ENCODE data around the gene WBP2. TPM values are rescaled to one million over a fixed set of nuclear protein-coding genes. Genes with fewer than 3 reads are reported as not detected.

Gene WBP2
- polyA plus RNA-seq, 1 donor from 2014 or later, result 21.7 TPM

- Histone ChIP-seq H3K9me3 (ENCODE audit: low read length) (no peaks in the 10 kb centered on the region), H3K27ac (ENCODE audit: low read length) (no peak overlapping the region), H3K27me3 (ENCODE audit: insufficient read depth, low read depth, low read length) (no peaks in the 10 kb centered on the region), H3F3A (ENCODE audit: insufficient read depth, low read length, poor library complexity, severe bottlenecking) (no peaks in the 10 kb centered on the region), H2AFZ (ENCODE audit: low read depth, low read length) (no peak overlapping the region), H3K4me3 (ENCODE audit: low read length) (no peak overlapping the region), H3K36me3 (ENCODE audit: insufficient read depth, low read length) (no peaks in the 10 kb centered on the region), H3K4me2 (ENCODE audit: low read length) (no peak overlapping the region), H3K79me2 (replicated peaks; ENCODE audit: insufficient read depth, low read length) (no peaks in the 10 kb centered on the region), H3K9me2 (ENCODE audit: insufficient read depth, low read length) (no peaks in the 10 kb centered on the region), H3K9ac (ENCODE audit: low read length) (no peak overlapping the region), H4K20me1 (ENCODE audit: insufficient read depth) (no peaks in the 10 kb centered on the region)
- TF ChIP-seq CTCF (IDR thresholded peaks at IDR 0.05; ENCODE audit: poor library complexity, severe bottlenecking) (no peak), POLR2AphosphoS5 (IDR thresholded peaks at IDR 0.05) (no peak), MXI1 (conservative IDR thresholded peaks at IDR 0.05; ENCODE audit: poor library complexity, severe bottlenecking) (no peak), SMC3 (conservative IDR thresholded peaks at IDR 0.05; ENCODE audit: poor library complexity) (no peak), TAF1 (IDR thresholded peaks at IDR 0.05; ENCODE audit: low read depth) (no peak), RAD21 (conservative IDR thresholded peaks at IDR 0.05) (no peak), EZH2 (IDR thresholded peaks at IDR 0.05; ENCODE audit: borderline replicate concordance, insufficient read depth, low read length, poor library complexity, severe bottlenecking) (no peak), EP300 (conservative IDR thresholded peaks at IDR 0.05; ENCODE audit: poor library complexity, severe bottlenecking) (no peak)
- TF ChIP-seq, protein P1, sequence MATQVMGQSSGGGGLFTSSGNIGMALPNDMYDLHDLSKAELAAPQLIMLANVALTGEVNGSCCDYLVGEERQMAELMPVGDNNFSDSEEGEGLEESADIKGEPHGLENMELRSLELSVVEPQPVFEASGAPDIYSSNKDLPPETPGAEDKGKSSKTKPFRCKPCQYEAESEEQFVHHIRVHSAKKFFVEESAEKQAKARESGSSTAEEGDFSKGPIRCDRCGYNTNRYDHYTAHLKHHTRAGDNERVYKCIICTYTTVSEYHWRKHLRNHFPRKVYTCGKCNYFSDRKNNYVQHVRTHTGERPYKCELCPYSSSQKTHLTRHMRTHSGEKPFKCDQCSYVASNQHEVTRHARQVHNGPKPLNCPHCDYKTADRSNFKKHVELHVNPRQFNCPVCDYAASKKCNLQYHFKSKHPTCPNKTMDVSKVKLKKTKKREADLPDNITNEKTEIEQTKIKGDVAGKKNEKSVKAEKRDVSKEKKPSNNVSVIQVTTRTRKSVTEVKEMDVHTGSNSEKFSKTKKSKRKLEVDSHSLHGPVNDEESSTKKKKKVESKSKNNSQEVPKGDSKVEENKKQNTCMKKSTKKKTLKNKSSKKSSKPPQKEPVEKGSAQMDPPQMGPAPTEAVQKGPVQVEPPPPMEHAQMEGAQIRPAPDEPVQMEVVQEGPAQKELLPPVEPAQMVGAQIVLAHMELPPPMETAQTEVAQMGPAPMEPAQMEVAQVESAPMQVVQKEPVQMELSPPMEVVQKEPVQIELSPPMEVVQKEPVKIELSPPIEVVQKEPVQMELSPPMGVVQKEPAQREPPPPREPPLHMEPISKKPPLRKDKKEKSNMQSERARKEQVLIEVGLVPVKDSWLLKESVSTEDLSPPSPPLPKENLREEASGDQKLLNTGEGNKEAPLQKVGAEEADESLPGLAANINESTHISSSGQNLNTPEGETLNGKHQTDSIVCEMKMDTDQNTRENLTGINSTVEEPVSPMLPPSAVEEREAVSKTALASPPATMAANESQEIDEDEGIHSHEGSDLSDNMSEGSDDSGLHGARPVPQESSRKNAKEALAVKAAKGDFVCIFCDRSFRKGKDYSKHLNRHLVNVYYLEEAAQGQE (IDR thresholded peaks at IDR 0.05; ENCODE audit: borderline replicate concordance), result no peak
These were observed 40.4 kb upstream of the WBP2 start for GRCh38 chr17:75895370-75896155.

DNA sequence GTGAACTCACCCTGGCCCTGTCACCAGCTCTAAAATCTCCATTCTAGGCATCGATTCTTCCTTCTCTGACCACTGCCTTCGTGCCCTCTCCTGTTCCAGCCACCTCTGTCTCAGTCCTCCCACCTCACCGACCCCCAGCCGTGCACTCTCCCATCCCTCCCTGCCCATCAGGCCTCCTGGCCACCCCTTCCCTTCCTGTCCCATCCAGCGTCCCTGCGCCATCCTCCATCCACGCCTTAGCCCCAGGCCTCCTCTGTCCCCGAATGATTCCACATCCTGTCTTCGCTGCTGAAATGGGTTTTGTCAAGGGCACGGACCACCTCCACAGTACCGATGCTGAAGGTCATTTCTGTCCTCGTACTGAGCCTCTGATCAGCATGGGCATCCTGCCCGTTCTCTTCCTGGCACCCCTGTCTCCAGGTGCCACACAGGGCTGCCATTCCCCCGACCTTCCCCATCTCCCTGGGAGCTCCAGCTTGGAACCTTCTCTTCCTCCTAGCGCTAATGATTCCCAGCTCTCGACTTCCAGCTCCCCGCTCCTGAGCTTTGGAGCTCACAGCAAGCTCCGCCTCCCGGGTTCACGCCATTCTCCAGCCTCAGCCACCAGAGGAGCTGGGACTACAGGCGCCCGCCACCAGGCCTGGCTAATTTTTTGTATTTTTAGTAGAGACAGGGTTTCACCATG lies 39.1 kb upstream of the WBP2 start:
- Histone ChIP-seq H2AFZ (ENCODE audit: low read depth, low read length) (no peak overlapping the region), H3K9me3 (ENCODE audit: low read length) (no peaks in the 10 kb centered on the region), H4K20me1 (ENCODE audit: insufficient read depth) (no peaks in the 10 kb centered on the region), H3K4me3 (ENCODE audit: low read length) (no peak overlapping the region), H3K27me3 (ENCODE audit: insufficient read depth, low read depth, low read length) (no peaks in the 10 kb centered on the region), H3K27ac (ENCODE audit: low read length) (no peak overlapping the region), H3F3A (ENCODE audit: insufficient read depth, low read length, poor library complexity, severe bottlenecking) (no peaks in the 10 kb centered on the region), H3K4me2 (ENCODE audit: low read length) (no peak overlapping the region), H3K36me3 (ENCODE audit: insufficient read depth, low read length) (no peaks in the 10 kb centered on the region), H3K9me2 (ENCODE audit: insufficient read depth, low read length) (no peaks in the 10 kb centered on the region), H3K9ac (ENCODE audit: low read length) (no peak overlapping the region), H3K79me2 (replicated peaks; ENCODE audit: insufficient read depth, low read length) (no peaks in the 10 kb centered on the region)
- TF ChIP-seq SMC3 (conservative IDR thresholded peaks at IDR 0.05; ENCODE audit: poor library complexity) (no peak), RAD21 (conservative IDR thresholded peaks at IDR 0.05) (no peak), CTCF (IDR thresholded peaks at IDR 0.05; ENCODE audit: poor library complexity, severe bottlenecking) (no peak), POLR2AphosphoS5 (IDR thresholded peaks at IDR 0.05) (no peak), EZH2 (IDR thresholded peaks at IDR 0.05; ENCODE audit: borderline replicate concordance, insufficient read depth, low read length, poor library complexity, severe bottlenecking) (no peak), MXI1 (conservative IDR thresholded peaks at IDR 0.05; ENCODE audit: poor library complexity, severe bottlenecking) (no peak), EP300 (conservative IDR thresholded peaks at IDR 0.05; ENCODE audit: poor library complexity, severe bottlenecking) (no peak), TAF1 (IDR thresholded peaks at IDR 0.05; ENCODE audit: low read depth) (no peak)
- TF ChIP-seq, protein P1 (IDR thresholded peaks at IDR 0.05; ENCODE audit: borderline replicate concordance), result no peak
